HepG2 (cell line): ENCODE results near the gene PGA3. TPM values are rescaled to one million over a fixed set of nuclear protein-coding genes. Genes with fewer than 3 reads are reported as not detected.
A peak's percentile ranks its signal among the peaks of the same experiment; 100 is the strongest.

Experiments used
- ATAC-seq: fragments of 200-7000 bp; cut with Tn5 transposase; 3 replicates; pipeline ENCODE4 v1.9.1; 2020; ENCODE audit warnings: mild to moderate bottlenecking, moderate library complexity
- BruUV-seq: library from RNA; stranded (reverse); fragments of 400-500 nt; replicated peaks from 2 replicates; lab custom pipeline; 2021; lab: Mats Ljungman, UMichigan
- CTCF ChIA-PET: fragments of 300-600 bp; formaldehyde crosslinking; extraction: SDS; loops from one replicate; lab custom pipeline; 2021; ENCODE audit warnings: low total read pairs, inconsistent platforms, low intra/inter-chr PET ratio; lab: Yijun Ruan, JAX
- POLR2A ChIA-PET: fragments of 350-600 bp; sonication (Branson Sonifier 250); formaldehyde crosslinking; loops from one replicate; lab custom pipeline; 2020; ENCODE audit warnings: antibody characterized with exemption, inconsistent platforms; lab: Yijun Ruan, JAX
- DNase-seq: peaks from one replicate; pipeline ENCODE4 v3.0.0-alpha.2; 2015; ENCODE audit warnings: low spot score
- FAIRE-seq: peaks from 3 replicates; lab custom pipeline; 2011; peaks lifted over from hg19 to GRCh38; lab: Jason Lieb, UNC
- H2AFZ ChIP-seq: one replicate; pipeline ENCODE4 v1.6.1; 2011; ENCODE audit warnings: low read length, inconsistent platforms
- H3K27ac ChIP-seq: fragments of 300-600 bp; 3 replicates; pipeline ENCODE4 v1.8.0; 2011; ENCODE audit warnings: mixed run types, mild to moderate bottlenecking, mixed read lengths, low read length, inconsistent platforms; ENCODE audit not compliant: insufficient read depth; ENCODE audit errors: extremely low read length
- H3K27me3 ChIP-seq, 2 experiments: fragments of 200-600 bp in 1 of 2; 2 replicates in 1 of 2; 3 replicates in 1 of 2; pipeline versions ENCODE4 v1.6.0 to v1.8.0; 2011; ENCODE audit warnings: low read length in 2 of 2, mild to moderate bottlenecking in 2 of 2, moderate library complexity in 2 of 2, inconsistent platforms in 1 of 2; ENCODE audit not compliant: insufficient read depth in 2 of 2, control insufficient read depth in 1 of 2
- H3K36me3 ChIP-seq, 2 experiments: fragments of 200-600 bp in 1 of 2; replicated peaks in 1 of 2; 2 replicates in 1 of 2; 3 replicates in 1 of 2; pipeline versions ENCODE4 v1.5.1 to v1.8.0; 2011; ENCODE audit warnings: low read length in 2 of 2, inconsistent platforms in 1 of 2; ENCODE audit not compliant: insufficient read depth in 2 of 2, control insufficient read depth in 1 of 2
- H3K4me1 ChIP-seq: 2 replicates; pipeline ENCODE4 v1.5.1; 2012; ENCODE audit warnings: low read length, inconsistent platforms; ENCODE audit not compliant: insufficient read depth
- H3K4me2 ChIP-seq: 2 replicates; pipeline ENCODE4 v1.6.0; 2011; ENCODE audit warnings: low read depth, low read length, inconsistent platforms
- H3K4me3 ChIP-seq, 3 experiments: fragments of 200-600 bp in 1 of 3; sonication (generic), shearing (Covaris generic) in 1 of 3; replicated peaks in 1 of 3; 2 replicates each; pipeline ENCODE4 v1.5.1; 2011 to 2016; ENCODE audit warnings: low read length in 3 of 3, inconsistent platforms in 2 of 3, low read depth in 2 of 3, mild to moderate bottlenecking in 2 of 3, control low read depth in 1 of 3, mixed read lengths in 1 of 3; ENCODE audit not compliant: insufficient read depth in 1 of 3
- H3K79me2 ChIP-seq: one replicate; pipeline ENCODE4 v1.6.1; 2011; ENCODE audit warnings: low read length, inconsistent platforms; ENCODE audit not compliant: insufficient read depth
- H3K9ac ChIP-seq: 2 replicates; pipeline ENCODE4 v1.6.0; 2011; ENCODE audit warnings: mild to moderate bottlenecking, low read depth, low read length, inconsistent platforms; ENCODE audit not compliant: insufficient read depth
- H3K9me3 ChIP-seq: 2 replicates; pipeline ENCODE4 v1.5.1; 2012; ENCODE audit warnings: mild to moderate bottlenecking, low read length
- H4K20me1 ChIP-seq: 2 replicates; pipeline ENCODE4 v1.6.0; 2011; ENCODE audit warnings: inconsistent platforms, mild to moderate bottlenecking, low read length, moderate library complexity; ENCODE audit not compliant: insufficient read depth
- AKAP8 ChIP-seq: sonication (generic); formaldehyde crosslinking; IDR thresholded peaks from 2 replicates; pipeline ENCODE4 v1.5.1; 2020; ENCODE audit warnings: mild to moderate bottlenecking, missing genetic modification reagents
- DZIP1 ChIP-seq: sonication (generic); formaldehyde crosslinking; IDR thresholded peaks from 2 replicates; pipeline ENCODE4 v1.5.0; 2020; ENCODE audit warnings: mild to moderate bottlenecking, missing genetic modification reagents
- KMT2A ChIP-seq: sonication (generic); formaldehyde crosslinking; IDR thresholded peaks from 2 replicates; pipeline ENCODE4 v1.4.0; 2020; ENCODE audit warnings: missing genetic modification reagents
- MTA1 ChIP-seq: sonication (generic); formaldehyde crosslinking; IDR thresholded peaks from 2 replicates; pipeline ENCODE4 v1.4.0; 2020; ENCODE audit warnings: missing genetic modification reagents, mild to moderate bottlenecking, borderline replicate concordance
- POLR2G ChIP-seq: fragments of 200-400 bp; formaldehyde crosslinking; IDR thresholded peaks from 2 replicates; pipeline ENCODE4 v1.6.1; 2018; ENCODE audit warnings: mild to moderate bottlenecking, low read depth, low read length, moderate library complexity
- RAD21 ChIP-seq: fragments of 450-650 bp; formaldehyde crosslinking; IDR thresholded peaks from 2 replicates; pipeline ENCODE4 v1.5.0; 2020; ENCODE audit warnings: mild to moderate bottlenecking
- SOX6 ChIP-seq, 2 experiments: fragments of 450-650 bp in 1 of 2; sonication (generic) in 1 of 2; formaldehyde crosslinking in 1 of 2; IDR thresholded peaks; 2 replicates each; pipeline versions ENCODE4 v1.4.0 to v1.6.1; 2017 to 2020; ENCODE audit warnings: antibody characterized with exemption in 1 of 2, mild to moderate bottlenecking in 1 of 2, missing genetic modification reagents in 1 of 2
- SP1 ChIP-seq, 2 experiments: fragments of 450-650 bp in 1 of 2; sonication (generic) in 1 of 2; formaldehyde crosslinking in 1 of 2; IDR thresholded peaks; 2 replicates each; pipeline versions ENCODE4 v1.4.0 to v1.6.1; 2016 to 2020; ENCODE audit warnings: missing genetic modification reagents in 1 of 2
- YY1 ChIP-seq: IDR thresholded peaks from 2 replicates; pipeline ENCODE4 v1.6.1; 2011; ENCODE audit warnings: low read length, low read depth, moderate library complexity, mild to moderate bottlenecking; ENCODE audit not compliant: insufficient read depth, insufficient replicate concordance
- ZBTB2 ChIP-seq: sonication (generic); formaldehyde crosslinking; IDR thresholded peaks from 2 replicates; pipeline ENCODE4 v1.8.0; 2022; ENCODE audit warnings: low read depth, missing genetic modification reagents
- ZNF205 ChIP-seq: IDR thresholded peaks from 2 replicates; pipeline ENCODE4 v1.6.1; 2018; ENCODE audit warnings: missing biosample characterization, missing genetic modification reagents
- ZNF337 ChIP-seq: sonication (generic); formaldehyde crosslinking; IDR thresholded peaks from 2 replicates; pipeline ENCODE4 v1.5.1; 2020; ENCODE audit warnings: missing genetic modification reagents, low read depth, mild to moderate bottlenecking, borderline replicate concordance
- ZNF678 ChIP-seq: sonication (generic); formaldehyde crosslinking; IDR thresholded peaks from 2 replicates; pipeline ENCODE4 v1.4.0; 2020; ENCODE audit warnings: mild to moderate bottlenecking, missing genetic modification reagents
- ZNF761 ChIP-seq: sonication (generic); formaldehyde crosslinking; conservative IDR thresholded peaks from 2 replicates; pipeline ENCODE4 v1.4.0; 2020; ENCODE audit warnings: mild to moderate bottlenecking, missing genetic modification reagents
- ZSCAN25 ChIP-seq: sonication (generic); formaldehyde crosslinking; IDR thresholded peaks from 2 replicates; pipeline ENCODE4 v1.8.0; 2022; ENCODE audit warnings: mild to moderate bottlenecking, missing genetic modification reagents
- WGBS: methylation state at CpG from one replicate; pipeline ENCODE4 v1.1.6; 2017; ENCODE audit warnings: low lambda C conversion rate; 5-methylcytosine and 5-hydroxymethylcytosine counted together
- in situ Hi-C: cut with HindIII; loops from 2 replicates; pipeline ENCODE4 v1.10.0; 2017; ENCODE audit warnings: low pct_unique_long_range_greater_than_20kb; ENCODE audit not compliant: extremely low pct_ligation_motif_present
- intact Hi-C: fragments of 100-400 bp; cut with micrococcal nuclease; formaldehyde crosslinking; loops from one replicate; pipeline ENCODE4 v1.10.0; 2022; ENCODE audit not compliant: unreplicated experiment
- polyA plus RNA-seq, 8 experiments: library from polyadenylated mRNA; depleted of rRNA in 3 of 8; stranded (reverse) in 7 of 8; unstranded in 1 of 8; fragments of >200 nt; fragmentation: Illumina TruSeq in 4 of 8; extraction: Trizol in 4 of 8; gene quantifications; 2 replicates each; pipeline versions ENCODE4 v1.2.1 to v1.2.3, GENCODE V29; 2011 to 2016; ENCODE audit warnings: low read depth in 4 of 8, missing spikeins in 1 of 8, mixed read lengths in 1 of 8; ENCODE audit not compliant: insufficient read depth in 1 of 8
- total RNA-seq, 5 experiments: library from RNA; depleted of rRNA; stranded (reverse); fragments of >200 nt; fragmentation: Illumina TruSeq; extraction: Trizol; gene quantifications; 2 replicates each; pipeline ENCODE4 v1.2.3, GENCODE V29; 2016; ENCODE audit warnings: low read depth in 1 of 5

The PGA3 gene
- total and polyA plus RNA-seq, 2 of the 13 experiments (the other 11 are each of a cell fraction or from before 2014, with no cell fraction given) = not detected

GRCh38 chr11:61160487-61161189, 42.7 kb upstream of the PGA3 start (continued):
- no peak for TF ChIP-seq SOX6 (IDR thresholded peaks at IDR 0.05)
- peak; percentile 25; the same call in 1 of the 2 replicates for TF ChIP-seq SOX6 (CRISPR knock-in tag; IDR thresholded peaks at IDR 0.05)
- TF ChIP-seq, all 625 proteins: peak for 100

GRCh38 chr11:61161190-61162091, 41.9 kb upstream of the PGA3 start, which contains the start of gene VPS37C:
Gene VPS37C, minus strand, starts transcription at chr11:61161426. Its CDS starts 22,597 bp downstream, at chr11:61138829.
- no peaks in the 10 kb centered on the region for H3K9me3 ChIP-seq
- in situ Hi-C loops (no loop called here), intact Hi-C loops (loop anchor here (1.0 kb wide), 1 partner anchor 9 kb away; no protein-coding TSS in a partner anchor)
- peak within 1 kb of the TSS; percentile 0 for H2AFZ ChIP-seq
- H3K4me2 ChIP-seq = peak within 1 kb of the TSS; percentile 99
- peak within 1 kb of the TSS; percentile 87 for H3K9ac ChIP-seq
- CTCF ChIA-PET = no interaction called here
- no peaks in the 10 kb centered on the region; a peak in 1 of 5 replicates for H3K27me3 ChIP-seq
- TSS peak; percentile 82 for BruUV-seq
- H4K20me1 ChIP-seq = no peaks in the 10 kb centered on the region
- peak within 1 kb of the TSS; percentile 96 for H3K27ac ChIP-seq
- peak; percentile 87 for ATAC-seq
- no CpG with 5 or more reads among the region's 85 CpGs for WGBS
- H3K4me1 ChIP-seq = peaks cover 65% of the 10 kb centered on the region
- POLR2A ChIA-PET = interaction anchor here (0.5 to 1.1 kb wide), 4 partner anchors 10 to 255 kb away, joined by 3 read pairs; partner anchors contain the start of gene PRPF19
- H3K4me3 ChIP-seq = peak within 1 kb of the TSS; percentile 71 to 87 (median 84)
- FAIRE-seq = no peak
- H3K36me3 ChIP-seq = peaks cover 0 to 13% of the 10 kb centered on the region in 2 experiments; a peak in 1 of 5 replicates
- DNase-seq = peak; percentile 69
- H3K79me2 ChIP-seq = peaks cover 30% of the 10 kb centered on the region
- TF ChIP-seq YY1 (peak; percentile 46), KMT2A (CRISPR knock-in tag) (0 out of 2 replicates have a peak, but pooled peaks have one; percentile 6), ZNF337 (no peak), ZNF761 (CRISPR knock-in tag) (peak; percentile 41; the same call in 1 of the 2 replicates), ZBTB2 (CRISPR knock-in tag) (peak; percentile 98), ZNF678 (peak; percentile 79; the same call in 1 of the 2 replicates), ZNF205 (0 out of 2 replicates have a peak, but pooled peaks have one; percentile 10), AKAP8 (CRISPR knock-in tag) (peak; percentile 81; the same call in 1 of the 2 replicates), MTA1 (CRISPR knock-in tag) (peak; percentile 93; the same call in 1 of the 2 replicates), DZIP1 (CRISPR knock-in tag) (no peak; the same call in 1 of the 2 replicates), RAD21 (CRISPR knock-in tag) (peak; percentile 32; the same call in 1 of the 2 replicates), POLR2G (peak; percentile 82), SP1 (IDR thresholded peaks at IDR 0.05) (no peak), SP1 (CRISPR knock-in tag; IDR thresholded peaks at IDR 0.05) (peak; percentile 71), ZSCAN25 (peak; percentile 64; the same call in 1 of the 2 replicates)
